ENCODE data around the gene CCDC27.
A peak's percentile ranks its signal among the peaks of the same experiment; 100 is the strongest.

The CCDC27 gene

DNA sequence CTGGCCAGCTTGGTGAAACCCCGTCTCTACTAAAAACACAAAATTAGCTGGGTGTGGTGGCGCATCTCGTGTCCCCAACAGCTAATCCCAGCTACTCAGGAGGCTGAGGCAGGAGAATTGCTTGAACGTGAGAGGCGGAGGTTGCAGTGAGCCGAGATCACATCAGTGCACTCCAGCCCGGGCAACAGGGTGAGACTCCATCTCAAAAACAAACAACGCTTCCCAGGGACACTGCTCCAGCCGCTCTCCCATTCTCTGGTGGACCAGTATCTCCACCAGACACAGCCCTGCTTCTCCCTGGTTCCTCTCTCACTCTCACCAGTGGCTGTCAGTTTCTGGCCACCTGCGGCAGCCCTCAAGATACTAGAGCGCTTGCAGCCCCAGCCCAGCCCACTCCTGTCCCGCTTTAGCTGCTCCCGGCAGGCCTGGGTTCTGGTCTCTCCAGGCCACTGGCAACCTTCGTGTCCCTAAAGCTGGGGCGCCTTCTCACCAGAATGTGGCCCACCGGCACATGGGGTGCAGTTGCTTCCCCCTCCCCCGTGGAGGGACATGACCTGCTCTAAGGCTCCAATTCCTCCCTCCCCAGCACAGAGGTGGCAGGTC lies 65.0 kb downstream of the CCDC27 start:
- DNase-seq = no peak
- Mint-ChIP-seq H3K4me3 (no peak overlapping the region), H3K27ac (peak overlapping the region in 1 of 2 donors; percentile 38), H3K4me1 (ENCODE audit: low read depth in 2 of 2) (peaks cover 0 to under 1% of the 10 kb centered on the region in 2 donors), H3K9me3 (no peaks in the 10 kb centered on the region), H3K36me3 (ENCODE audit: insufficient read depth) (peaks cover 17% of the 10 kb centered on the region), H3K27me3 (no peaks in the 10 kb centered on the region)
- ATAC-seq (replicated peaks) = no peak

GRCh38 chr1:3817821-3818597 lies 65.8 kb downstream of the CCDC27 start:
- H3K36me3 Mint-ChIP-seq (ENCODE audit: insufficient read depth) = peaks cover 17% of the 10 kb centered on the region
- no peak overlapping the region for H3K4me3 Mint-ChIP-seq
- no peak for ATAC-seq (replicated peaks)

GRCh38 chr1:3819771-3820200 lies 67.5 kb downstream of the CCDC27 start:
- H3K27ac Mint-ChIP-seq = peak overlapping the region; percentile 5 to 44
- DNase-seq (no peak), ATAC-seq (replicated peaks) (no peak)
- peaks cover 14% of the 10 kb centered on the region for H3K36me3 Mint-ChIP-seq (ENCODE audit: insufficient read depth)
- H3K4me3 Mint-ChIP-seq = no peak overlapping the region
- no peaks in the 10 kb centered on the region for H3K9me3 Mint-ChIP-seq
- no peaks in the 10 kb centered on the region for H3K27me3 Mint-ChIP-seq
- H3K4me1 Mint-ChIP-seq (ENCODE audit: low read depth in 2 of 2) = peaks cover 0 to 1% of the 10 kb centered on the region in 2 donors

More at GRCh38 chr1:3817821-3818597, 65.8 kb downstream of the CCDC27 start:
- no peak for DNase-seq
- no peaks in the 10 kb centered on the region for H3K9me3 Mint-ChIP-seq
- peak overlapping the region in 1 of 2 donors; percentile 38 for H3K27ac Mint-ChIP-seq
- H3K27me3 Mint-ChIP-seq = no peaks in the 10 kb centered on the region
- H3K4me1 Mint-ChIP-seq (ENCODE audit: low read depth in 2 of 2) = peaks cover 0 to 1% of the 10 kb centered on the region in 2 donors

DNA sequence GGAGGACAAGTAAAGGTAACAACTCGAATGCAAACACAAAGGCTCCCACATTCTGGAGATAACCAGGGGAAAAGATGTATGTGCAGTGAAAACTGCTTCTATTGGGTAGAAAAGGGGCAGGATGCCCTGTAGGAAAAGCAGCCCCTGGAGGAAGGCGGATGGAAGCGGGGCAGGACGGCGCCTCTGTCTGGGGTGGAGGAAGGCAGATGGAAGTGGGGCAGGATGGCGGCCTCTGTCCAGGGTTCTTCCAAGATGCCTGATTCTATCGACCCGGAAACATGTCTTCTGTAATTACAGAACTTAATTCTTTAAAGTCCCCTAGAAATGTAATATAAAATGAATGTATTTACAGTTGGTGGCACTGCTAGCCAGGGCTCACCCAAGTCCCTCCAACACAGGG lies 68.1 kb downstream of the CCDC27 start:
- peaks cover 0 to 1% of the 10 kb centered on the region in 2 donors for H3K4me1 Mint-ChIP-seq (ENCODE audit: low read depth in 2 of 2)
- peak overlapping the region; percentile 24 to 69 for H3K27ac Mint-ChIP-seq
- no peak for DNase-seq
- ATAC-seq (replicated peaks) = no peak
- H3K36me3 Mint-ChIP-seq (ENCODE audit: insufficient read depth) = peaks cover 13% of the 10 kb centered on the region
- no peaks in the 10 kb centered on the region for H3K27me3 Mint-ChIP-seq
- no peaks in the 10 kb centered on the region for H3K9me3 Mint-ChIP-seq
- H3K4me3 Mint-ChIP-seq = no peak overlapping the region

GRCh38 chr1:3821004-3821403 lies 68.8 kb downstream of the CCDC27 start:
- no peak for DNase-seq
- ATAC-seq (replicated peaks) = no peak
- no peaks in the 10 kb centered on the region for H3K27me3 Mint-ChIP-seq
- H3K9me3 Mint-ChIP-seq = no peaks in the 10 kb centered on the region
- H3K4me1 Mint-ChIP-seq (ENCODE audit: low read depth in 2 of 2) = peaks cover 0 to 1% of the 10 kb centered on the region in 2 donors
- H3K4me3 Mint-ChIP-seq = no peak overlapping the region
- peak overlapping the region in 1 of 2 donors; percentile 69 for H3K27ac Mint-ChIP-seq
- peaks cover 13% of the 10 kb centered on the region for H3K36me3 Mint-ChIP-seq (ENCODE audit: insufficient read depth)
